NCI-H2196 (cell line): ENCODE data around the gene GKN2.
A peak's percentile ranks its signal among the peaks of the same experiment; 100 is the strongest.
"Not testable (repeated sequence)": the region's sequence is repeated elsewhere in the genome, so short reads cannot be mapped to it uniquely, and the experiment has no call there.

Experiments used
- DNase-seq: peaks from one replicate; lab custom pipeline; 2025; ENCODE audit not compliant: unreplicated experiment; lab: John Stamatoyannopoulos, UW

Gene GKN2

DNA sequence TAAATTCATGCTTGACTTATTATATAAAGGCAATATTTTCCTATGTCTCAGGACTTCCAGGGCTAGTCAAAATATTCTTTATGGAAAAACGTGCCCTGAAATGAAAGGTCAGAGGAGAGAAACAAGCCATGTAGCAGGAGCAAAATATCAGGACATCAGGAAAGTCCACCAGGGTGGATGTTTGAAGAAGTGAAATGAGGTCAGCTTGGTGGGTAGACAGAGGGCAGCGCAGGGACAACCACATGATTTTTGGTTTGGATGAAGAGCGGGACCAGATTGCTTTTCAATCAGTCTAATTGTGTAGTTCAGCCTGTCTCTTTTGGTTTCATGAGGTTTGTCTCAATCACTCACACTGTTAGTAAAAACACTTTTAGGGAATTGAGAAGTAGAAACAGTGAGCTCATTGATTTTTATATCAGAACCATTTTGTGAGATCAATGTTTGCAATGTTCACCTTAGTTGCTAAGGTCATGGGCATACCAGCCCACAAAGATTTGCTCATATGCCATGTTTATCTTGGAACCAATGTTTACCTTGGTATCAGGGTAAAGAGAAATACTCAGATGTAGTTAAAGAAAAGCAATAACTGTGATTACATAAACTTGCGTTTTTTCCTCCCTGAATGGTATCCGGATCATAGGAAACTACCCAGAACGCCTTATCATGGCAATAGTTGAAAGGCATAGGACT lies 32.1 kb downstream of the GKN2 start:
- no peak for DNase-seq

DNA sequence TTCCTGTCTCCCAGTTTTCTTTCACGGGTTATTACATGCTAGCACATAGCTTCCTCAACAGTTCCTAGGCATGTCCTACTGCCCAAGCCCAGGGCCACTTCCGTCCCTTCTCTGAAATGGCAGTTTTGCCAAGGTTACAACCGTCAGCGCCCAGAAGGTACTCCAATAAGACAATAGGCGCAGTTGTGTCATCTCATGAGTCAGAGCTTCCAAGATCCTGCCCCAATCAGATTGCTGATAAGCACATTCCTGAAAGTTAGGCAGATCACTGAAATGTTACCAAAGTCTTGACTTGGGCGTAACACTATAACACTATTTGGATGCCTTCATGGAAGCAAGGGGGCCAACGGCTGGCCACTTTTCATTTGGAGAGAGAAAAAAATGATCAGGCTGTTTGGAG lies 34.2 kb downstream of the GKN2 start:
- no peak for DNase-seq

DNA sequence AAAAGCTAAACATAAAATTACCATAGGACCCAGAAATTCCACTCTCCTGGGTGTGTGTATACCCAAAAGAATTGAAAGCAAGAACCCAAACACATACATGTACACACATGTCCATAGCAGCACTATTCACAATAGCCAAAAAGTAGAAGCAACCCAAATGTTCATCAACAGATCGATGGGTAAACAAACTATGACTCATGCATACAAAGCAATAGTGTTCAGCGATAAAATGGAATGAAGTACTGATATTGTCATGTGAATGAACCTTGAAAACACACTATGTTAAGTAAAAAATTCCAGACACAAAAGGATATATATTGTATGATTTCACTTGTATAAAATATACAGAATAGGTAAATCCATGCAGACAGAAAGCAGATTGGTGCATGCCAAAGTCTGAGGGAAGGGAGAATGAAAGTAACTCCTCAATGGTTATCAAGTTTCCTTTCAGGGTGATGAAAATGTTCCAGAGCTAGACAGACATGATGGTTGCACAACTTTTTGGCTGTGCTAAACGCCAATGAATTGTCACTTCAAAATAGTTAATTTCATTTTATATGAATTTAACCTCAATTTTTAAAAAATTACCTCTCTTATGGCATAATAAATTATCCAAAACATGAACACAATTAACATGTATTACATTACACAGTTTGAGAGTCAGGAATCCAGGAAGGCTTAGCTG lies 35.5 kb downstream of the GKN2 start:
- no peak for DNase-seq

DNA sequence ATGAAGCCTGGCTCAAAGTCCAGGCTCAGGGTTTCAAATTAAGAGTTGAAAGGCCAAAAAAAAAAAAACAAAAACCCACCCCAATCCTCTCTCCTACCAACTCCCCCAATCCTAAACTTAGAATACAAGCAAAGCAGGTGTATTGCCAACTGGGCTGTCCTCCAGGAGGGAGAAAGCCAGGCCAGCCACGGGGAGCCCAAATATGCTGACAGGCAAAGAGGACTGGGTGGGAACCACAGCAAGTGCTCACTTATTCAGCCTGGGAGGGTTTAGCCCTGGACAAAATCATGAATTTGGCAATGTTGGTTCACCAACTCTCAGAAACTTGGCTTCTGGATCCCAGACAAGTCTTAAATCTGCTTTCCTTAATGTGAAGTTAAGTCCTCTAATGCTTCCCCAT lies 36.5 kb downstream of the GKN2 start:
- no peak for DNase-seq

DNA sequence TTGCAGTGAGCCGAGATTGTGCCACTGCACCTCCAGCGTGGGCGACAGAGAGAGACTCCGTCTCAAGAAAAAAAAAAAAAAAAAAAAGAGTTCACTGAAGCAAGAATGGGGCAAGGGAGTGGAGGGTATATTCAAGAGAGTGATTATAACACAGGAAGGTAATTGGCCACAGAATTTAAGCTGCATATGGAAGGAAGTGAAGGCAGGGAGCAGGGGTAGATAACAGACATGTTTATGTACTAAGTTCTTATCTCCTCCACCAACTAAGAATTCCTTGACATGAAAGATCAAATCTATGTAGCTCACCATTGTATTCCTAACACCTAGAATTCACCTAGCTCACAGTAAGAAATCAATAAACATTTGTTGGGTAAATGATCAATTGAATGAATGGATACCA lies 37.3 kb downstream of the GKN2 start:
- no peak for DNase-seq

DNA sequence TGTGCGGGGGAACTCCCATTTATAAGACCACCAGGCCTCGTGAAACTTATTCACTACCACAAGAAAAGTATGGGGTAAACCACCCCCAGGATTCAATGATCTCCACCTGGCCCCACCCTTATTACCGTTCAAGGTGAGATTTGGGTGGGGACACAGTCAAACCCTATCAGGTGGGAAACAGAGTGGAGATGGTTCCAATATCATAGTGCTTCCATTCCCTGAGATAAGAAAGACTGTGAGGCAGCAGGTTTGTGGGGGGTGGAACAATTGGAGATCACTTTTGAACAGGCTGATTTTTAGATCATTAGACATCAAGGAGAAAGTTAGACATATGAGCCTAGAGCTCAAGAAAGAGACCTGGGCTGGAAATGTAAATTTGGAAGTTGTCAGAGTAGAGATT lies 39.3 kb downstream of the GKN2 start:
- no peak for DNase-seq

DNA sequence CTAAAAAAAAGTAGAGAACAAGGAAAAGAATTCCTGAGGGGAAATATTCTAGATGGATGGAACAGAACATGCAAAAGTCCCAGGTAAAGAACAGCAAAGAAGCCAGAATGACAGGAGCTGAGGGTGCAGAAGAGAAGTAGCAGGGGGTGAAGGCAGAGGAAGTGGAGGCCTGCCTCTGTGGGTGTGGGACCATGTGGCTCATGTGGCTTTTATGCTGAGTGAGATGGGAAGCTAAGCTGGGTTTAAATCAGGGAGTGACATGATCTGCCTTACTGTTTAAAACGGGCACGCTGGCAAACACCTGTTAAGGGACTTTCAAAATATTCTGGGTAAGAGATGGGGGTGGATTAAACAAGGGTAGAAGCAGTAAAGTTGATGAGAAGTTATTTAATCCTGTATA lies 40.0 kb downstream of the GKN2 start:
- DNase-seq, result no peak

DNA sequence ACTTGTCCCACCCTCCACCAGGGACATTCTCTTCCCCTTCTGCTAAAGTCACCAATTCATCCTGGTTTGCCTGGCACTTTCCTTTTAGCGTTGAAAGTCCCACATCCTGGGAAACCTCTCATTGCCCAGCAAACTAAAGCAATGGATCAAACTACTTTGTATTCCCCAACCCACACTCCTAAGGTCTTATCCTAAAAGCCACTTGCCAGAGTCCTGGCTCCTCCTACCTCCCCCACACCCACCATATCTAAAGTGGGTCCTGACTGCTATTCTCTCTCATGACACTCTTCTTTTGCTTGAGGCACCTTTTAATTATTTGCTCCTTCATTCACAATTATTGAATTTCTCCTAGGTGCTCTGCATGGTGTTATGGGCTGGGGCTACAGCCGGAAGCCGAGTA lies 40.6 kb downstream of the GKN2 start:
- DNase-seq, result no peak

DNA sequence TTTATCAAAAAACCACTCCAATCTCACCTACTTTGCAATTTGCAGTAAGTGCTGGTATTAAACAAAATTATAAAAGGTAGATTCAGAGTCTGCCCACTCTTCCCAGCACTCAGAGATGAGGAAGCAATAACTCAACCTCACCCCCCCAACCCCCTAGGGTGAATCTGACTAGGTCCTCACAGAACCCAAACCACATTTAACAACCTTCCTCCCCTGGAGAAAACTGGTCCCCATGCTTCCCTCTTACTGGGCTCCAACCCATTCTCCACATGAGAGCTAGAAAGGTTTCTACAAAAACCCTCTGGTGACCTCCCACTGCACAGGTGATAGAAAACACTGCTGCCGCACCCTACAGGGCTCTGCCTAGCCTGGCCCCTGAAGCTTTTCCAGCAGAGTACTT lies 41.0 kb downstream of the GKN2 start:
- no peak for DNase-seq

DNA sequence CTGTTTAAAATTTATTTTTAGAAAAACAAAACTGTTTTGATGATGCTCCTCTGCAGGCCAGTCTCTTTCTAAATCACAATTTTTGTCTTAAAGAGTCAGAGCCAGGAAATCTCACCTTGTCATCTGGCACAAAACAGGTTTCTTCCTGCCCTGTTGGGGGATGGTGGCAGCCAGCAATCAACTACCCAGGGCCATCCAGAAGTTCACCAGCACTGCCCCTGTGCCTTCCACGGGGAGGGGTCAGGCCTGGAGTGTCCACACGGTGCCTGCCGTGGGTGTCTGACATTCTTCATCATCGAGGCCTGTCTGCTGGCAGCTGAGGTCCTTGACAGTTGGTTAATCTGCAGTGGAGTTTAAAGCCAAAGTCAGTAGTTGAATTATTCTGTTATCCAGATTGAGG lies 41.4 kb downstream of the GKN2 start:
- DNase-seq, result no peak

DNA sequence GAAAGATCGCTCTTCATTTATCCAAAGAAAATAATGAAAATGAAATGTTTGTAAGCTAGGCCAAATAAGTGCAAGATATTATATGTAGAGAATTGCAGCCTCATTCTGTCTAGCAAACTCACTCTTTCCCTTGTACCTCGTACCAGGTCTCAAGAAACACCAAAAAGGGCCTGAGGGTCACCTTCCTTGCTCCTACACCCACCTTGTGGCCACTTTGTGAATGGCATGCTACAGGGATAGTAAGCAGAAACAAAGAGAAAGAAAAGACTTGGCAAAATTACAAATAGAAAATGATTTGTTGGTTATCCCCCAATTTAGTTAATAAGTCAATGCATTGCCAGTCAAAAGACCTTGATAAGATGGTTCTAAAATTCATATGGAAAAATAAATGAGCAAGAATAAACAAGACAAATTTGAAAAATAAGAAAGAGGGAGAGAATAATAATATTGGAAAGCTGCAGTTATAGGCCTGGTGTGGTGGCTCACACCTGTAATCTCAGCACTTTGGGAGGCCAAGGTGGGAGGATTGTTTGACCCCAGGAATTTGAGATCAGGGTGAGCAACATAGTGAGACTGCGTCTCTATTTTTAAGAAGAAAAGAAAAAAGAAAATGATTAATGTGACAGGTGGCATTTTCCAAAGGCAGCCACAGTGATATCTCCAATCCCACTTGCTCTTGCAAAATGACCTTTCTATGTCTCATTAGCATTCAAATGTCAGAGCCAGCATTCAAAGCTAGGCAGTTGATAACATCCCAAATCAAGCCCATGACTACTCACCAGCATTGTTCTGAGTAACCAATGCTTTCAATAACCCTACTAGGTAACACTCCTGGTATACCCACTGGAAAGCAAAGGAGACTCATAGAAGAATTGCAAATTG lies 42.7 kb downstream of the GKN2 start:
- DNase-seq, result peak; percentile 57

DNA sequence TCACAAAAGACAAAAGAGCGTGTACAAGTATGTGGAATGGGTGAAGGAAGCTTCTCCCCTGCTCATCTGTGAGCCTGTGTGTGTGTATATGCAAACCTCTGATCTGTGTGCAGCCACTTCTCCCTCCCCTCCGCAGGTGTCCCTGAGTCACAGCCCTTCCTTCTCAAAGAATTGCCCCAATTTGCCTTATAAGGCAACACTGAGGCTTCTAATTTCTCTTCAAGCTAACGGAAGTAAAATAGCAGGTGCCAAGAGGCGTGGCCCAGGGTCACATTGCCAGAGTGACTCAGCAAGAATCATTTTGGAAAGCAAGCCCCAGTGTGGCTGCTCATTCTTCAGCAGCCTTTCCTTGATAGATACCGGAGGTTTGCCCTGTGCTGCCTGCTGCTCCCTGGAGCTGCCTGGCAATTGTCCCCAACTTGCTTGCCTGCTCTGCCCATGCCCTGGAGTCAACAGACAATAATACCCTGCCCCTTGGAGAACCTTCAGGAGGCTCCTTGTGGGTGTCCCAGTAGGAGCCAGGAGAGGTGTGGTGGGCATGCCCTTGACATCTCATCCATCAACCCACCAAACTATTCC lies 44.2 kb downstream of the GKN2 start:
- DNase-seq, result peak; percentile 81

DNA sequence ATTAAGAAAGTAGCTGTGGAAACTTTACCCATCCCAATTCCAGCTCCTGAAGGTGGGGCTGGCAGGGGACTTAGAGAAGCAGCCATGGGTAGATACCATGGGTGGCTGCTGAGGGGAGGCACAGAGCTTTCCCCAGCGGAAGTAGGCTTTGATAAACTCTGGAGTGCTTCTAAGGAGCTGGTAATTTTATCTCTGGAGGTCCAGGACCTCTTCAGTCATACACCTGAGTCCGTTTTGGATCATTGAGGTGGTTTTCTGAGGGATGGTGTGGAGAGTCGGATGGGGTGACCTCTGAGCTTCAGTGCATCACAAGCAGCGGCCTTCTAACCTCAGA lies 44.8 kb downstream of the GKN2 start:
- DNase-seq, result no peak

DNA sequence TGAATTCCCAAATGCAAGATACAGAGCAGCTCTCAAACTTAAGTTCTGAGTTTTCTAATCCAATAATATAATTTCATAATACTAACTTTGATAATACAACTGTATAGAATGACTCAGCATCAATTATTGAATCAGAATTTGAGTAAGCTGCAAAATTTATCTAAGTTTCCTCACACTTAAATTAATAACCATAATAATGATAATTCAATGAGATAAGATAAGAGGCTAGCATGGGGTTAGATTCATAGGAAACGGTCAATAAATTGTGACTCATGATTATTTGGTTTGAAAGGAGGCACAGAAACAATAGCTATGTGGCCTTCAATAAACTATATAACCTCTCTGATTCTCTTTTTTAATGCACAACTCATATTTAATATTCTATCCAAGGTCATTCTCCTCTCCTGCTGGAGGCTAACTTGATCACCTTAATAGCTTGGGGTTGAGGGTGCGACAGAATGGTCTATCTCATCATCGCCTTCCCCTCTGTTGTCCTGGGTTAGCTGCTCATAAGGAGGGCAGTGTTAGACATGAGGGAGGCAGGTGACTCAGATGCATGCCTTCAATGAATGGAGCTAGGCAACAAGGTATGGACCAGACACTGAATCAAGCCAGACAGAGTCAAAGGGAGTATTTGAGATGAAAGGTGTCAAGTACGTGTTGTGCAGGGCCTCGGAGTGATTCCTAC lies 45.3 kb downstream of the GKN2 start:
- DNase-seq, result no peak

DNA sequence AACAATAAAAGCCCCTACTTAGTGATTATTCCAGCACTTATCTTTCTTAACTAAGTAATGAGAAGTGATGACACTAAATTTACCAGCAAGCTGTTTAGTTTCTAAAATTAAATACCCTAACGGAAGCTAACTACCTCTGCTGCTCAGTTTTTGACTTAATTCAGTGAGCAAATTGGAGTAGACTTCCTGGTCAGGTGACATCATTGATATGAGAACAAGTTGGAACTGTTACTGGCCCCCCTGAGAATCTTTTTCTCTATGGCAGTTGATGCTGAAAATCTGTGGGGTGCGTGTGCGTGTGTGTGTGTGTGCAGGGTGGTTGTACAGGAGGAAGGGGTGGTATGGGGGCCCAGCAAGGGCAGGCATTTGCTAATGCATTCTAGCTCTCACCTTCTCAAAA lies 46.0 kb downstream of the GKN2 start:
- no peak for DNase-seq

DNA sequence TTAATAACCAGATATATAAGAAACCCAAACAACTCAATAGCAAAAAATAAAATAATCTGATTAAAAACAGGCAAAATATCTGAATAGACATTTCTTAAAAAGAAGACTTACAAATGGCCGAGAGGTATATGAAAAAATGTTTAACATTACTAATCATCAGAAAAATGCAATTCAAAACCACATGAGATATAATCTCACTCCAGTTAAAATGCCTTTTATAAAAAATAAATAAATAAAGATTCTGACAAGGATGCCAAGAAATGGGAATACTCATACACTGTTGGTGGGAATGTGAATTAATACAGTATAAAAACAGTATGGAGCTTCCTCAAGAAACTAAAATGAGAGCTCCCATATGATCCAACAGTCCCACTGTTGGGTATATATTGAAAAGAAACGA lies 47.6 kb downstream of the GKN2 start:
- DNase-seq, result no peak

DNA sequence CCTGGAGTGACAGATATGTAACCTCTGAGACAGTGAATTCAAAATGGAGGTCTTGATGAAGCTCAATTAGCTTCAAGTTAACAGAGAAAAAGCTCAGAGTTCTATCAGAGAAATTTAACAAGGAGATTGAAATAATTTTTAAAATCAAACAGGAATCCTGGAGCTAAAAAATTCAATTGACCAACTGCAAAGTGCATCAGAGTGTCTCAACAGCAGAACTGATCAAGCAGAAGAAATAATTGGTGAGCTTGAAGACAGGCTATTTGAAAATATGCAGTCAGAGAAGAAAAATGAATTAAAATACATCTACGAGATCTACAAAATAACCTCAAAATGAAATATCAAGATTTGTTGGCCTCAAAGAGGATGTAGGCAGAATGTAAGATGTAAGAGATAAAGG lies 51.1 kb downstream of the GKN2 start:
- no peak for DNase-seq

DNA sequence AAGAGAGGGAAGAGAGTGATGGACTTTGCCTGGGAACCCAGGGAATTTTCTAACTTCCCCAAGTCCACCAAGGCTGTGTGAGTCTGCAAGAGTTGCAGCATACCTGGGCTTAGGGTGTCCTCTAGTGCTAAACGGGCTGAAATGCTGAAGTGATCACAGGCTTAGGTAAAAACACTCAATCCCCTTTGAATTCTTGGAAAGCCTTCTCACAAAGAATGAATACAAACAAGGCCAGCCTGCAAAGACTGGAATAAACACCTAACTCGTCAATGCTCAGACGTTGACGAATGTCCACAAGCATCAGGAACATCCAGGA lies 51.5 kb downstream of the GKN2 start:
- DNase-seq, result no peak

DNA sequence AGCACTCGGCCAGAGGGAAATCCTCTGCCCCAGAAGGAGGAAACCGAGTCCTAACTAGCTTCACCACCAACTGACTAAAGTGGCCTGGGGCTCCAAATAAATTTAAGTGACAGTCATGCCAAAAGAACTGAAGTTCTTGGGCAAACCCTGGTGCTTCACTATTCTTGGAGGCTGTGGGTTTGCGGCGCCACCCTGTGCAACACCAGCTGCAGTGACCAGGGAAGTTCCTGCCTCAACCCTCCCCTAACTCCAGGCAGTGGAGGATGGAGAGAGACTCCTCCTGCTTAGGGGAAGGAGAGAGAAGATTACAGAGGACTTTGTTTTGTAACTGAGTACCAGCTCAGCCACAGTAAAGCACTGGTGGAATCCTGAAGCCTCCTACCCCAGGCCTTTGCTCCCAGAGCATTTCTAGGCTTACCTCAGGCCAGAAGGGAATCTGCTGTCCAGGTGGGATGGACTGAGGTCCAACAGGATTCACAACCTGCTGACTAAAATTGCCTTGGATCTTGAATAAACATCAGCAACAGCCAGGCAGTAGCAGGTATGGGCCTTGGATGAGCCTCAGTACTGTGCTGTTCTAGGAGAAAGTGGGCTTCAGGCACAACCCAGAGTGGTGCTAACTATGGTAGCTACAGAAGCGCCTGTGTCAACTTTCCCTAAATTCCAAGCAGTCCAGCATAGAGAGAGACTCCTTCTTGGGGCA lies 52.0 kb downstream of the GKN2 start:
- no peak for DNase-seq

DNA sequence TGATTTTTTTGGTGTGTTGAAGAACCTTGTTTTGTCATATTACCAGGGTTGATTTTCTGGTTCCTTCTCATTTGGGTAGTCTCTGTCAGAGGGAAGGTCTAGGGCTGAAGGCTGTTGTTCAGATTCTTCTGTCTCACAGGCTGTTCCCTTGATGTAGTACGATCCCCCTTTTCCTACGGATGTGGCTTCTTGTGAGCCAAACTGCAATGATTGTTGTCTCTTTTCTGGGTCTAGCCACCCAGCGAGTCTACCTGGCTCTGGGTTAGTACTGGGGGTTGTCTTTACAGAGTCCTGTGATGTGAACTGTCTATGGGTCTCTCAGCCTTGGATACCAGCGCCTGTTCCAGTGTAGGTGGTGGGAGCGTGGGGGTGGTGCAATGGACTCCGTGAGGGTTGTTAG lies 56.7 kb downstream of the GKN2 start:
- DNase-seq, result not testable (repeated sequence)
